Measurements from ENCODE around the gene FAM3B. TPM values are rescaled to one million over a fixed set of nuclear protein-coding genes. Genes with fewer than 3 reads are reported as not detected.
"Not testable (repeated sequence)": the region's sequence is repeated elsewhere in the genome, so short reads cannot be mapped to it uniquely, and the experiment has no call there.

Gene FAM3B, protein sequence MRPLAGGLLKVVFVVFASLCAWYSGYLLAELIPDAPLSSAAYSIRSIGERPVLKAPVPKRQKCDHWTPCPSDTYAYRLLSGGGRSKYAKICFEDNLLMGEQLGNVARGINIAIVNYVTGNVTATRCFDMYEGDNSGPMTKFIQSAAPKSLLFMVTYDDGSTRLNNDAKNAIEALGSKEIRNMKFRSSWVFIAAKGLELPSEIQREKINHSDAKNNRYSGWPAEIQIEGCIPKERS
- under 1 TPM in 1 of 2 donors, not detected in 1; 0.63 TPM for total RNA-seq
- long read RNA-seq, partial matches to known transcripts, result 0 of 1 reads
- long read RNA-seq, other reads (novel, unspliced or antisense), result 0 of 1 reads

DNA sequence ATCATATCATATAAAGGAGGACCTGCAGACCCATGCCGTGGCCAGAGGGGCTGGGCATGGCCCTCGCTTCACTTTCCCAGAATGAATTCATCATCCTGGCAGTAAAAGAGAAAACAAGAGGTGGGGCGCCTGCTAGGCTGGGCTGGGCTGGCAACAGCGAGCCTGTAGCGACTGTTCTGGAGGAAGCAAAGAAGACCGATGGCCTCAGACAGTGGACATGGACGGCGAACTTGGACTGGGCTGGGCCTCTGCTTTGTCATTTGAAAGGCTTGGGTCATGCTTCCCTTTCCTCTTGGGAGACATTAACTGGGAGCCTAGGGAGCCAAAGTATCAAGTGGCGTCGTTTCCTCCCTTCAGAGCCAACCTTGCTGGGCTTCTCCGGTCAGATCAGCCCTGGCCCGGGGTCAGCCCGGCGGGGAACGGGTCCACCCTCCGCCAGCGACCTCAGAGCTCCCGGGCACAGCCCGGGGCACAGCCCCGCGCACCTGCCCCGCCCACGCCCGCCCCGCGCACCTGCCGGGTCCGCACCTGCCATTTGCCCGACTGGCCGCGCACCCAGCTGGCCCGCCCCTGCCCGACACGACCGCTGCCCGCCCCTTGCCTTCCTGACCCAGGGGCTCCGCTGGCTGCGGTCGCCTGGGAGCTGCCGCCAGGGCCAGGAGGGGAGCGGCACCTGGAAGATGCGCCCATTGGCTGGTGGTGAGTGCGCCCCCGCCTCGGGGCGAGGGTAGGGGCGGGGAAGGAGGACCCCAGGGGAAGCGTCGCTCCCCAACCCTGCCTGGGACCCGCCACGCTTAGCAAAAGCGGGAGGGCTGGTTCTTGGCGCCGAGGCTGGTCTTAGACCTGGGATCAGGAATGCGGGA lies at the start of gene FAM3B:
Gene FAM3B (plus strand): TSS at position 602 of the 863 bp plus-strand sequence. CDS start 79 bp downstream, at position 681.
- intact Hi-C loops (cut with DNase I), result no loop called here
- DNase-seq (no peak), ATAC-seq (peak; percentile 49 to 50)

DNA sequence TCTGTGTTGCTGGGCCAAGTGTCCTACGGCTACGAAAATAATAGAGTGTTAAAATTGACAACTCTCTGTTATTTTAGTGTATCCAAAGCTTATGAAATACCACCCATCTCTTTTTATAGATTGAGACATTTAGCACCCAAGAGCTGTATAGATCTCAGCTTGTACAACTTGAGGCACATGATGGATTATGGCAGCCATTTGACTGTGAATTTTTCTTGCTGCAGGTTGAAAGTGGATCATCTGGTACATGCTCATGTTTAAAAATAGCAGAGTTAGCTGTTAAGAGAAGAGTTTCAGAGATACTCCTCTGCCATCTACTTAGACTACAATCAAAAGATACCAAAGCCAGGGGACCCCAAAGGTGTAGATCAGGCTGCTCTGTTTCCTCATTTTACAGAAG lies 49.3 kb upstream of the FAM3B start:
- DNase-seq (no peak), ATAC-seq (no peak)
- intact Hi-C loops (cut with DNase I), result no loop called here

- no peak for ATAC-seq
- DNase-seq, result no peak
- intact Hi-C loops (cut with DNase I), result no loop called here
Measured at GRCh38 chr21:41269535-41269934, 47.1 kb upstream of the FAM3B start.

DNA sequence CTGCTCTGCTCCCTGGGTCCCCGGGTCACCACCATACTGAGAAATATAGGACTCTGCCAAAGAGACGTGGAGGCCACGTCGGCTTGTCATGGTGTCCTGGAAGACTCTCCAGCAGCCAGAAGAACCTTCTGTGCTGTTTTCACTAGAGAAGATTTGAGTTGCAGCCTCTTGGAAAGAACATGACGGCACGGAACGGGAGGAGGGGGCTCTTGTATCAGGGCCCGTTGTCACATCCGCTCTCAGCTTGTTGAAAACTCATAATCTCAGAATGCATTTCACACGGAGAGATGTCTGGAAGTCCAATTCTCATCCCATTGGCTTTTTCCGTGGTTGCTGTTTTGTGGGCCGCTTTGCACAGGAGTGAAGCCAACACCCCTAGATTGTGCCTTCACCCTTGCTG lies 39.4 kb upstream of the FAM3B start:
- intact Hi-C loops (cut with DNase I), result no loop called here
- DNase-seq (no peak), ATAC-seq (no peak)

DNA sequence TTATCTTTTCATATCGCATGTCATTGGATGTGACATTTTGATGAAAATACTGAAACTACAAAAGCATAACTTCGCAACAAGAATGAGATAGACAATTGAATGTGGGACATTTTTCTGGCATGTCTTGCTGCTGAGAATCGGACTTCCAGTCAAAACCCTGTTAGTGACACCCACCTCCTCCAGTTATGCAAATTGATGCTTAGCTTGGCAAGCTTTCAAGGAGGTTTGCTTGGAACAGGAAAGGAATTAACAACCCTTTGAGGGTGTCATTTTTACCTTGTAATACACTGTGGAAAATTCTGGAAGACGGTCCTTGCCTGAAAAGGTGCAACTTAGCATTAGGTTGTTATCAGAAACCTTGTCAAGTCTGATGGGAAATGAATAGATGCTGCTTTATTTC lies 38.8 kb upstream of the FAM3B start:
- intact Hi-C loops (cut with DNase I), result no loop called here

GRCh38 chr21:41280115-41280919 lies 36.3 kb upstream of the FAM3B start:
- ATAC-seq, result peak; percentile 41 to 70
- DNase-seq, result peak; percentile 40
- intact Hi-C loops (cut with DNase I), result loop anchor here (5.0 to 10.0 kb wide), 2 partner anchors 177 to 324 kb away; no protein-coding TSS in a partner anchor

More for the DNA sequence above, 38.8 kb upstream of the FAM3B start:
- ATAC-seq (no peak), DNase-seq (no peak)

- ATAC-seq (no peak), DNase-seq (no peak)
- intact Hi-C loops (cut with DNase I), result loop anchor here (5.0 to 10.0 kb wide), 2 partner anchors 175 to 322 kb away; no protein-coding TSS in a partner anchor
Measured at GRCh38 chr21:41282412-41282811, 34.2 kb upstream of the FAM3B start.

- intact Hi-C loops (cut with DNase I), result loop anchor here (1.0 to 10.0 kb wide), 3 partner anchors 174 to 321 kb away; no protein-coding TSS in a partner anchor
- ATAC-seq, result peak; percentile 88 to 95
- DNase-seq, result no peak
Measured at GRCh38 chr21:41283211-41283818, 33.3 kb upstream of the FAM3B start.

GRCh38 chr21:41289431-41289830 lies 27.2 kb upstream of the FAM3B start:
- DNase-seq (no peak), ATAC-seq (no peak)
- intact Hi-C loops (cut with DNase I), result loop anchor here in 1 of 2 donors (5.0 to 10.0 kb wide), 2 partner anchors 315 to 488 kb away; no protein-coding TSS in a partner anchor

GRCh38 chr21:41290106-41290799 lies 26.3 kb upstream of the FAM3B start:
- ATAC-seq (no peak), DNase-seq (no peak)
- intact Hi-C loops (cut with DNase I), result no loop called here

GRCh38 chr21:41294548-41295231 lies 21.9 kb upstream of the FAM3B start:
- ATAC-seq, result no peak
- intact Hi-C loops (cut with DNase I), result no loop called here

DNA sequence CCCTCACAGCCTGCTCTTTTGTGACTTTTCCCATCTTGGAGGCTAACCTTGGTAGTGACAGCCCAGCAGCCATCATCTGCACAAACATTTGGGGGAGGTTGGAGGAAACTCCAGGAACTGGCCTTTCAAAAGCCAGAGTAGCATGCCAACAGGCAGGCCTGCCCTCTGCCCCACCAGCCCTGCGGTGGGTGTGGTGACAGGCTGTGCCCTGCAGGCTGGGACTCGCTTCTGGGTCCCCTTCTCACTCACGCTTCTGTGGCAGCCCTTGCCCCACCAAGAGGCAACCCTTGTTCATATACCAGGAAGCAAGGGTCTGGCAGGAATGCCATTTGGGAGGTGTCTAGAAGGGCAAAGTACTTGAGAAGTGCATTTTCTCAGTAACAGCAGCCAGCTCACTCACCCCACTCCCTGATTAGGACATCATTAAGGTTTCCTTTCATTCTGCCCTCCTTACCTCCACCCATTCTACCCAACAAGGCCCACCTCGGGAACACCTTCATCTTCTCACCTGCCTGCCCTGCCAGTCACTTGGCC lies 20.8 kb upstream of the FAM3B start:
- DNase-seq (no peak), ATAC-seq (no peak)
- intact Hi-C loops (cut with DNase I), result no loop called here

More at GRCh38 chr21:41294548-41295231, 21.9 kb upstream of the FAM3B start:
- no peak for DNase-seq

- DNase-seq (no peak), ATAC-seq (no peak)
- intact Hi-C loops (cut with DNase I), result no loop called here
Measured at GRCh38 chr21:41302976-41303375, 13.6 kb upstream of the FAM3B start.

DNA sequence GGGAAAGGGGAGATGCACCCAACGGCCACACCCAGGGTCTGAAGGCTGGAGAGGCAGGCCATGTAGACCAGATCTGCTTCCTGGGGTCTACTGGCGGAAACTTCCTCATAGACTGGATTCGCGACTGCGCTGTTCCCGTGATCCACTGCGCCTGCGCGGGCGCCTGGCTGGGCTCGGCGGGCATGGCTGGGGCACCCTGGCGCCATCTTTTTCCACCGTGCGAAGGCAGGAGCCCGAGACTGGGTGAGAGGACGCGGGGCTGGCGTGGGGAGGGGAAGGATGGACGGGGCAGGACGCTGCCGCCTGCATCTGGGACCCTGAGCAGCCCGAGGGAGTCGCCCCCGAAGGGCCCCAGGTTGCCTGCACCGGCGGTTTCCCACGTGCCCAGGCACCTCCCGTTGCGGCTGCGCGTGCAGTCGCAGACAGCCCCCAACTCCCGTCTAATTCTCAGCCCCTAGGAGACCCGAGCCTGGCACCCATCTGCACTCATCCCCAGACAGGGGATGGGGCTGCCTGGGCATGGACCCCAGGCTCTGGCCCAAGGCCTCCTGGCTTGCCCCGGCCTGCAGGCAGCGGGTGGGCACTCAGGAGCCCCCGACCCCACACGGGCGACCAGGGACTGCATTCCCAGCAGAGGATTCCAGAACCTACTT lies 12.4 kb upstream of the FAM3B start:
- no peak for ATAC-seq
- DNase-seq, result no peak
- intact Hi-C loops (cut with DNase I), result no loop called here

DNA sequence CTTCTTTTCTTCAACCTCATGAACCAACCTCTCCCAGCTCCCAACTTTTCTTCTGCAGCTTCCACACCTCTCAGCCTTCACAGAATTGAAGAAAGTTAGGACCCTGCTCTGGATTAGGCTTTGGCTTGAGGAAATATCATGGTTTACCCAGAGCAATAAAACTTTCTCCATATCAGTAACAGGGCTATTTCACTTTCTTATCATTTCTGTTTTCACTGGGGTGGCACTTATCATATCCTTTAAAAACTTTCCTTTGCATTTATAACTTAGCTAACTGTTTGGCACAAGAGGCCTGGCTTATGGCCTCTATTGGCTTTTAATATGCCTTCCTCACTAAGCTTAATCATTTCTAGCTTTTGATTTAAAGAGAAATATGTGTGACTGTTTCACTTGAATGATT lies 9.4 kb upstream of the FAM3B start:
- no peak for ATAC-seq
- intact Hi-C loops (cut with DNase I), result no loop called here
- no peak for DNase-seq

- intact Hi-C loops (cut with DNase I); ATAC-seq; DNase-seq: not testable (repeated sequence)
Measured at GRCh38 chr21:41313285-41314164, 3.1 kb upstream of the FAM3B start.

All from left cardiac atrium (tissue), 4 donors.